MM.1S (cell line): ENCODE results near the gene PKMYT1.

Experiments used
- EZH2 ChIP-seq: fragments of 300-600 bp; sonication (generic); optimal IDR thresholded peaks from 2 replicates; pipeline ENCODE3; 2017; ENCODE audit warnings: low read depth, mild to moderate bottlenecking, antibody characterized with exemption, low read length, mixed read lengths
- EZH2phosphoT487 ChIP-seq: fragments of 300-600 bp; sonication (generic); IDR thresholded peaks from 2 replicates; pipeline ENCODE4 v1.6.1; 2018; ENCODE audit warnings: antibody characterized with exemption, low read length
- TF ChIP-seq, protein P1 (sequence below): fragments of 300-600 bp; sonication (generic); IDR thresholded peaks from 2 replicates; pipeline ENCODE4 v1.5.1; 2016; ENCODE audit warnings: antibody characterized with exemption, low read length, mixed read lengths

DNA sequence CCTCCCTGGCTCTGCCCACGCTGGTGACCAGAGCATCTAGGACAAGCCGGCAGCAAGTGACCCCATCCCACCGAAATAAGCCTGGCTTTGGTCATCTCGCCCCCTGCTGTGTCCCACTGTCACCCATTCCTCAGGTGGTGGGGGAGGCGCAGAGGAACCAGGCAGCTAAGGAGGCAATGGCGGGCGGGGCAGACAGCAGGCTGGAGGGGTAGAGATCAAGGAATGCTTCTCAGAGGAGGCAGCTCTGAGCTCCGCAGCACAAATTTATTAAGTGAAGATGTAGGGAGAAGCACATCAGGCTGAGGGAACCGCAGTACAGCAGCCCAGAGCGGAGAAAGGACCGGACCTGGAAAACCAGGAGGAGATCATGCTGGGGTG, 23.7 kb downstream of the PKMYT1 start:
- TF ChIP-seq, protein P1, sequence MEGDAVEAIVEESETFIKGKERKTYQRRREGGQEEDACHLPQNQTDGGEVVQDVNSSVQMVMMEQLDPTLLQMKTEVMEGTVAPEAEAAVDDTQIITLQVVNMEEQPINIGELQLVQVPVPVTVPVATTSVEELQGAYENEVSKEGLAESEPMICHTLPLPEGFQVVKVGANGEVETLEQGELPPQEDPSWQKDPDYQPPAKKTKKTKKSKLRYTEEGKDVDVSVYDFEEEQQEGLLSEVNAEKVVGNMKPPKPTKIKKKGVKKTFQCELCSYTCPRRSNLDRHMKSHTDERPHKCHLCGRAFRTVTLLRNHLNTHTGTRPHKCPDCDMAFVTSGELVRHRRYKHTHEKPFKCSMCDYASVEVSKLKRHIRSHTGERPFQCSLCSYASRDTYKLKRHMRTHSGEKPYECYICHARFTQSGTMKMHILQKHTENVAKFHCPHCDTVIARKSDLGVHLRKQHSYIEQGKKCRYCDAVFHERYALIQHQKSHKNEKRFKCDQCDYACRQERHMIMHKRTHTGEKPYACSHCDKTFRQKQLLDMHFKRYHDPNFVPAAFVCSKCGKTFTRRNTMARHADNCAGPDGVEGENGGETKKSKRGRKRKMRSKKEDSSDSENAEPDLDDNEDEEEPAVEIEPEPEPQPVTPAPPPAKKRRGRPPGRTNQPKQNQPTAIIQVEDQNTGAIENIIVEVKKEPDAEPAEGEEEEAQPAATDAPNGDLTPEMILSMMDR, result no peak
- TF ChIP-seq EZH2, result no peak
- TF ChIP-seq EZH2phosphoT487, result no peak
